ENCODE data around the gene AURKB. TPM values are rescaled to one million over a fixed set of nuclear protein-coding genes. Genes with fewer than 3 reads are reported as not detected.

Gene AURKB
- total RNA-seq, 1 donor = 3.6 TPM

- Histone ChIP-seq H3K4me2 (ENCODE audit: insufficient read depth, low read length) (peak overlapping the region; percentile 47), H3K4me1 (ENCODE audit: insufficient read depth, low read length) (peaks cover 49% of the 10 kb centered on the region), H3K27ac (ENCODE audit: low read depth, low read length) (peak overlapping the region; percentile 100), H2AFZ (ENCODE audit: low read length) (no peak overlapping the region), H4K20me1 (ENCODE audit: insufficient read depth, low read length) (peaks cover 14% of the 10 kb centered on the region), H3K79me2 (ENCODE audit: insufficient read depth, low read length) (peaks cover 43% of the 10 kb centered on the region), H3K27me3 (ENCODE audit: insufficient read depth, low read length) (no peaks in the 10 kb centered on the region), H3K4me3 (ENCODE audit: insufficient read depth, low read length) (no peak overlapping the region), H3K9me3 (ENCODE audit: low read depth, low read length) (no peaks in the 10 kb centered on the region), H3K36me3 (ENCODE audit: insufficient read depth, low read length) (peaks cover 19% of the 10 kb centered on the region)
- peak; percentile 98 for DNase-seq (ENCODE audit: insufficient read length, low spot score, missing footprints)
- TF ChIP-seq, protein P1, sequence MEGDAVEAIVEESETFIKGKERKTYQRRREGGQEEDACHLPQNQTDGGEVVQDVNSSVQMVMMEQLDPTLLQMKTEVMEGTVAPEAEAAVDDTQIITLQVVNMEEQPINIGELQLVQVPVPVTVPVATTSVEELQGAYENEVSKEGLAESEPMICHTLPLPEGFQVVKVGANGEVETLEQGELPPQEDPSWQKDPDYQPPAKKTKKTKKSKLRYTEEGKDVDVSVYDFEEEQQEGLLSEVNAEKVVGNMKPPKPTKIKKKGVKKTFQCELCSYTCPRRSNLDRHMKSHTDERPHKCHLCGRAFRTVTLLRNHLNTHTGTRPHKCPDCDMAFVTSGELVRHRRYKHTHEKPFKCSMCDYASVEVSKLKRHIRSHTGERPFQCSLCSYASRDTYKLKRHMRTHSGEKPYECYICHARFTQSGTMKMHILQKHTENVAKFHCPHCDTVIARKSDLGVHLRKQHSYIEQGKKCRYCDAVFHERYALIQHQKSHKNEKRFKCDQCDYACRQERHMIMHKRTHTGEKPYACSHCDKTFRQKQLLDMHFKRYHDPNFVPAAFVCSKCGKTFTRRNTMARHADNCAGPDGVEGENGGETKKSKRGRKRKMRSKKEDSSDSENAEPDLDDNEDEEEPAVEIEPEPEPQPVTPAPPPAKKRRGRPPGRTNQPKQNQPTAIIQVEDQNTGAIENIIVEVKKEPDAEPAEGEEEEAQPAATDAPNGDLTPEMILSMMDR (IDR thresholded peaks at IDR 0.05; ENCODE audit: extremely low read depth, low read depth, low read length) = peak; percentile 91
These were observed 51.9 kb downstream of the AURKB start for GRCh38 chr17:8158267-8159031.

DNA sequence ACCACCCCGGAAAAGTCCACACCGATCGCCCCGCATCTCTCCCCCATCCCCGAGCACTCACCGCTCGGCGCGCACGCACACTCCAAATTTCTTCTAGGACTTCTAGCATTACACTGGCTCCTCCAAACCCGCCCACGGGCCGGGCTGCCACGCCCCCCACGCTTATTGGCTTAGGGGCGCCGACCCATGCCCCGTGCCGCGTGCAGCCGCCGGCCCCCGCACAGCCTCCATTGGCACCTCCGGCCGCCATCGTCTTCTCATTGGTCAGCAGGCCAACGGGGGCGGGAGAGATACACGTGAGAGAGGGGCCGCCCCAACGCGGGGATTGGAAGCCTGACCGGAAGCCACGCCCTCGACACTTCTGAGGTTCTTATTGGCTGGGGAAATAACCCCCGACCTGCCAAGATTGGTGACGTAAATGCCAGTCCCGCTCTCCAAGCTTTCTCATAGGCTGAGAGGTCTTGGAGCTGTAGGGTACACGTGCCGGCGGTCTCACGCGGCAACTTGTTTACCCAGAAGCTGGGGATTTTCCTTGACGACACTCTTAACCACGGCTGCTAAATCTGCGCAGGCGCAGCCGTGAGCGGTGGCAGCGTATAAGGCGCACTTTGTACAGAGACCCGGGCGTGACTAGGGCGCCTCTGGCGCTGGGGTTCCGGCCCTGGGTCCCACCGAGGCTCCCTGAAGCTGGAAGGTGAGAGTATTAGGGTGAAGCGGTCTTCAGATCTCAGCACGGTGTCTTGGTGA lies 54.0 kb downstream of the AURKB start:
- Histone ChIP-seq H3K9me3 (ENCODE audit: low read depth, low read length) (no peaks in the 10 kb centered on the region), H3K79me2 (ENCODE audit: insufficient read depth, low read length) (peaks cover 37% of the 10 kb centered on the region), H2AFZ (ENCODE audit: low read length) (no peak overlapping the region), H3K36me3 (ENCODE audit: insufficient read depth, low read length) (peaks cover 19% of the 10 kb centered on the region), H4K20me1 (ENCODE audit: insufficient read depth, low read length) (peaks cover 10% of the 10 kb centered on the region), H3K4me3 (ENCODE audit: insufficient read depth, low read length) (peak overlapping the region; percentile 83), H3K27me3 (ENCODE audit: insufficient read depth, low read length) (no peaks in the 10 kb centered on the region), H3K27ac (ENCODE audit: low read depth, low read length) (peak overlapping the region; percentile 100), H3K4me2 (ENCODE audit: insufficient read depth, low read length) (peak overlapping the region; percentile 92), H3K4me1 (ENCODE audit: insufficient read depth, low read length) (peaks cover 54% of the 10 kb centered on the region)
- DNase-seq (ENCODE audit: insufficient read length, low spot score, missing footprints) = peak; percentile 99
- TF ChIP-seq, protein P1 (IDR thresholded peaks at IDR 0.05; ENCODE audit: extremely low read depth, low read depth, low read length) = no peak

DNA sequence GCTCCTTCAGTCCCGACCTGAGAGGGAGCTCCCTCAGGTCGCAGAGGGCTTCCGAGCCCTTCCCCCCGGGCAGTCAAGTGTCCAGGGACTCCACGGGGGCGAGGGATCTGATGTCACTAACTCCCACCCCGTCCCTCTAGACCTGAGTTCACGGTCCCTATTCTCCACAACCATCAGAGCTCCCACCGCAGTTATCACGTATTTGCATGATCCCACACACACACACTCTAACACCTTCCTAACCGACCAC lies 54.5 kb downstream of the AURKB start:
- peaks cover 14% of the 10 kb centered on the region for H3K36me3 ChIP-seq (ENCODE audit: insufficient read depth, low read length)
- TF ChIP-seq, protein P1 (IDR thresholded peaks at IDR 0.05; ENCODE audit: extremely low read depth, low read depth, low read length) = no peak
- H3K27ac ChIP-seq (ENCODE audit: low read depth, low read length) = peak overlapping the region; percentile 100
- no peak overlapping the region for H2AFZ ChIP-seq (ENCODE audit: low read length)
- H3K4me1 ChIP-seq (ENCODE audit: insufficient read depth, low read length) = peaks cover 54% of the 10 kb centered on the region
- peaks cover 35% of the 10 kb centered on the region for H3K79me2 ChIP-seq (ENCODE audit: insufficient read depth, low read length)
- DNase-seq (ENCODE audit: insufficient read length, low spot score, missing footprints) = peak; percentile 79
- H3K9me3 ChIP-seq (ENCODE audit: low read depth, low read length) = no peaks in the 10 kb centered on the region
- H3K27me3 ChIP-seq (ENCODE audit: insufficient read depth, low read length) = no peaks in the 10 kb centered on the region
- peak overlapping the region; percentile 92 for H3K4me2 ChIP-seq (ENCODE audit: insufficient read depth, low read length)
- peaks cover 12% of the 10 kb centered on the region for H4K20me1 ChIP-seq (ENCODE audit: insufficient read depth, low read length)
- peak overlapping the region; percentile 83 for H3K4me3 ChIP-seq (ENCODE audit: insufficient read depth, low read length)
